ENCODE data around the gene USP34. TPM values are rescaled to one million over a fixed set of nuclear protein-coding genes. Genes with fewer than 3 reads are reported as not detected.

Gene USP34, protein sequence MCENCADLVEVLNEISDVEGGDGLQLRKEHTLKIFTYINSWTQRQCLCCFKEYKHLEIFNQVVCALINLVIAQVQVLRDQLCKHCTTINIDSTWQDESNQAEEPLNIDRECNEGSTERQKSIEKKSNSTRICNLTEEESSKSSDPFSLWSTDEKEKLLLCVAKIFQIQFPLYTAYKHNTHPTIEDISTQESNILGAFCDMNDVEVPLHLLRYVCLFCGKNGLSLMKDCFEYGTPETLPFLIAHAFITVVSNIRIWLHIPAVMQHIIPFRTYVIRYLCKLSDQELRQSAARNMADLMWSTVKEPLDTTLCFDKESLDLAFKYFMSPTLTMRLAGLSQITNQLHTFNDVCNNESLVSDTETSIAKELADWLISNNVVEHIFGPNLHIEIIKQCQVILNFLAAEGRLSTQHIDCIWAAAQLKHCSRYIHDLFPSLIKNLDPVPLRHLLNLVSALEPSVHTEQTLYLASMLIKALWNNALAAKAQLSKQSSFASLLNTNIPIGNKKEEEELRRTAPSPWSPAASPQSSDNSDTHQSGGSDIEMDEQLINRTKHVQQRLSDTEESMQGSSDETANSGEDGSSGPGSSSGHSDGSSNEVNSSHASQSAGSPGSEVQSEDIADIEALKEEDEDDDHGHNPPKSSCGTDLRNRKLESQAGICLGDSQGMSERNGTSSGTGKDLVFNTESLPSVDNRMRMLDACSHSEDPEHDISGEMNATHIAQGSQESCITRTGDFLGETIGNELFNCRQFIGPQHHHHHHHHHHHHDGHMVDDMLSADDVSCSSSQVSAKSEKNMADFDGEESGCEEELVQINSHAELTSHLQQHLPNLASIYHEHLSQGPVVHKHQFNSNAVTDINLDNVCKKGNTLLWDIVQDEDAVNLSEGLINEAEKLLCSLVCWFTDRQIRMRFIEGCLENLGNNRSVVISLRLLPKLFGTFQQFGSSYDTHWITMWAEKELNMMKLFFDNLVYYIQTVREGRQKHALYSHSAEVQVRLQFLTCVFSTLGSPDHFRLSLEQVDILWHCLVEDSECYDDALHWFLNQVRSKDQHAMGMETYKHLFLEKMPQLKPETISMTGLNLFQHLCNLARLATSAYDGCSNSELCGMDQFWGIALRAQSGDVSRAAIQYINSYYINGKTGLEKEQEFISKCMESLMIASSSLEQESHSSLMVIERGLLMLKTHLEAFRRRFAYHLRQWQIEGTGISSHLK (N-terminal part only)
- total RNA-seq (10 to 100 TPM; 46.1 to 75.7 (median 60.8) TPM), polyA plus RNA-seq (10 to 100 TPM; 34.3 to 53.6 TPM)
- long read RNA-seq, donor 1, partial matches to known transcripts = 6 of 7 reads
- long read RNA-seq, donor 1, other reads (novel, unspliced or antisense) = 1 of 7 reads
- long read RNA-seq, donor 2, partial matches to known transcripts = 6 of 11 reads
- long read RNA-seq, donor 2, other reads (novel, unspliced or antisense) = 5 of 11 reads
- long read RNA-seq, donor 3, partial matches to known transcripts = 11 of 14 reads
- long read RNA-seq, donor 3, other reads (novel, unspliced or antisense) = 3 of 14 reads

DNA sequence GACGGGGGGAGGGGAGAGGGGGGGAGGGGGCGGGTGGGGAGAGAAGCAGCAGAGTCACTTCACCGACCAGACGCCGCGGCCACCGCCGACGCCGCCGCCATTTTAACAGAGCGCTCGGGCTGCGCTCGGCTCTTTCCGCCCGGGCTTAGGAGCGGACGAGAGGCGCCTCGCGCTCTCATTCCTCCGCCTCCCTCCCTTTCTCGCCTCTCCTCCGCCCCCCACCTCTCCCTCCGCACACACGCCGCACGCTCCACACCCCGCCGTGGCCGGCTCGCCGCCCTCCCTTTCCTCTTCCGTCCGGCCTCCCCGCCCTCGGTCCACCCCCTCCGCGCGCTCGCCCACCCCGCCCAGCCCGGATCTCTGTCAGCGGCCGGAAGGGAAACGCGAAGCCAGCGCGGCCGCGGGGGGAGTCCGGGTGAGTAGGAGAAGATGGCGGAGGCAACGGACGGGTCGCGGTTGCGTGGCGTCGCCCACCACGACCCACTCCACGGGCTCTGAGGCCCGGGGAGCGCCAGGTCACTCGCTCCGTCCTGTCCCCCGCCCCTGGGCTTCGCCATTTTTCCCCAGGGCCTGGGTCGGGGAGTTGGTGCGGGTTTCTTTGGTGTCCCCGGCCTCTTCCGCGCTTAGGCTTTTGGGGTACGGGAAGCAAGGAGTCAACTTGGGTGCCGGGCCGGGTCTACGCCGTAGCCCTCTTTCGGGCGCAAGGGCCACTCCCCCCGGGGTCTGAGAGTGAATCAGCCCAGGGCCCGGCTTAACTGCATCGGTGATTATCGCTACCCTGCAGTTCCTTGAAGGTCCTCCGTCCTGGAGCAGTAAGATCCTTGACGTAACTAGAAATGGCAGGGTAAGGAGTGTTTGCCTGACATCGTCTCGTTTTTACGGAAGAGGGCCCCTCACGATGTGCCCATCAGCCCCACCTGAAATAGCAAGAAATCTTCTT, at the start of gene USP34:
USP34 (minus strand) TSS at position 123 of the 940 bp plus-strand sequence. CDS start 395 bp downstream, outside the sequence.
- TF ChIP-seq, protein P1, sequence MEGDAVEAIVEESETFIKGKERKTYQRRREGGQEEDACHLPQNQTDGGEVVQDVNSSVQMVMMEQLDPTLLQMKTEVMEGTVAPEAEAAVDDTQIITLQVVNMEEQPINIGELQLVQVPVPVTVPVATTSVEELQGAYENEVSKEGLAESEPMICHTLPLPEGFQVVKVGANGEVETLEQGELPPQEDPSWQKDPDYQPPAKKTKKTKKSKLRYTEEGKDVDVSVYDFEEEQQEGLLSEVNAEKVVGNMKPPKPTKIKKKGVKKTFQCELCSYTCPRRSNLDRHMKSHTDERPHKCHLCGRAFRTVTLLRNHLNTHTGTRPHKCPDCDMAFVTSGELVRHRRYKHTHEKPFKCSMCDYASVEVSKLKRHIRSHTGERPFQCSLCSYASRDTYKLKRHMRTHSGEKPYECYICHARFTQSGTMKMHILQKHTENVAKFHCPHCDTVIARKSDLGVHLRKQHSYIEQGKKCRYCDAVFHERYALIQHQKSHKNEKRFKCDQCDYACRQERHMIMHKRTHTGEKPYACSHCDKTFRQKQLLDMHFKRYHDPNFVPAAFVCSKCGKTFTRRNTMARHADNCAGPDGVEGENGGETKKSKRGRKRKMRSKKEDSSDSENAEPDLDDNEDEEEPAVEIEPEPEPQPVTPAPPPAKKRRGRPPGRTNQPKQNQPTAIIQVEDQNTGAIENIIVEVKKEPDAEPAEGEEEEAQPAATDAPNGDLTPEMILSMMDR (IDR thresholded peaks at IDR 0.05) = no peak
- DNase-seq (peak; percentile 96), ATAC-seq (peak; percentile 97 to 98 (median 97))
- intact Hi-C loops (cut with DNase I) = loop anchor here in 8 of 10 donors (5.0 to 10.0 kb wide), 7 partner anchors 44 to 296 kb away; partner anchors contain the start of gene XPO1 (in 5 of the 8)
- peaks cover 0 to 45% (median 26%) of the 10 kb centered on the region in 9 donors for H3K4me1 ChIP-seq
- H3K4me3 ChIP-seq = peak within 1 kb of the TSS; percentile 80 to 99 (median 92)
- WGBS, 2 donors = 0 to 1% methylated on average over 79 to 86 of the region's 91 CpGs
- peak within 1 kb of the TSS; percentile 96 to 100 (median 99) for H3K27ac ChIP-seq
- H3K9me3 ChIP-seq = no peaks in the 10 kb centered on the region
- H3K36me3 ChIP-seq = peaks cover 0 to 31% (median 2%) of the 10 kb centered on the region in 9 donors
- H3K27me3 ChIP-seq = no peaks in the 10 kb centered on the region

DNA sequence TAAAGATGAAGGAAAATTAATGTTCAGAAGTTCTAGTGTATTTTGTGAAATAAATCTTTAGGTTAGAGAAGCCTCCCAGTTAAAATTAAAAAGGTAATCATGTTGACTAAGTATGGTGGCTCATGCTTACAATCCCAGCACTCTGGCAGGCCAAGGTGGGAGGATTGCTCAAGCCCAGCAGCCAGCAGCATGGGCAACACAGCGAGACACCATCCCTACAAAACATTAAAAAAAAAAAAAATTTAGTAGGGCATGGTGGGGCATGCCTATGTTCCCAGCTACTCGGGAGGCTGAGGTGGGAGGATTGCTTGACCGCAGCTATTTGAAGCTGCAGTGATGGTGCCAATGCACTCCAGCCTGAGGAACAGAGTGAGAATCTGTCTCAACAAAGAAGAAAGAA, 49.4 kb upstream of the USP34 start:
- ATAC-seq (no peak), DNase-seq (no peak)
- no peak overlapping the region for H3K4me3 ChIP-seq
- H3K27me3 ChIP-seq = no peaks in the 10 kb centered on the region
- WGBS, 2 donors = 90 to 92% methylated on average over 3 of the region's 3 CpGs
- no peaks in the 10 kb centered on the region for H3K9me3 ChIP-seq
- peaks cover 0 to 99% (median 20%) of the 10 kb centered on the region in 9 donors for H3K36me3 ChIP-seq
- intact Hi-C loops (cut with DNase I) = no loop called here
- H3K4me1 ChIP-seq = peaks cover 0 to 23% (median 10%) of the 10 kb centered on the region in 9 donors
- H3K27ac ChIP-seq = no peak overlapping the region
- TF ChIP-seq, protein P1 (IDR thresholded peaks at IDR 0.05) = no peak

DNA sequence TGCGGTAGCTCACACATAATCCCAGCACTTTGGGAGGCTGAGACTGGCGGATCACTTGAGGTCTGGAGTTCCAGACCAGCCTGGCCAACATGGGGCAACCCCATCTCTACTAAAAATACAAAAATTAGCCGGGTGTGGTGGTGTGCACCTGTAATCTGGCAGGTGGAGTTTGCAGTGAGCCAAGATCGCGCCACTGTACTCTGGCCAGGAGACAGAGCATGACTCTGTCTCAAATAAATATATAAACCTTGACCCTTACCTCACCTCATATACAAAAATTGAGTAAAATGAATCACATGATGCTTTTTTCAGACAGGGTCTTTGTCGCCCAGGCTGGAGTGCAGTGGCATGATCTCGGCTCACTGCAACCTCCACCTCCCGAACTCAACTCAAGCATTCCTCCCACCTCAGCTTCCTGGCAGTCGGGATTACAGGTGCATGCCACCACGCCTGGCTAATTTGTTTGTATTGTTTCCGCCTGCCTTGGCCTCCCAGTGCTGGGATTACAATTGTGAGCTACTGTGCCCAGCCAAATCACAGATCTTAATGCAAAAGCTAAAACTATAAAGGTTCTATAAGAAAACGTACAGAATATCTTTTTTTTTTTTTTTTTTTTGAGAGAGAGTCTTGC, 42.0 kb upstream of the USP34 start:
- 91 to 92% methylated on average over 12 of the region's 12 CpGs for WGBS, 2 donors
- ATAC-seq (no peak), DNase-seq (no peak)
- peaks cover 0 to 100% (median 41%) of the 10 kb centered on the region in 9 donors for H3K36me3 ChIP-seq
- H3K9me3 ChIP-seq = no peaks in the 10 kb centered on the region
- no peak overlapping the region for H3K27ac ChIP-seq
- H3K4me3 ChIP-seq = no peak overlapping the region
- TF ChIP-seq, protein P1 (IDR thresholded peaks at IDR 0.05) = no peak
- intact Hi-C loops (cut with DNase I) = no loop called here
- H3K4me1 ChIP-seq = no peaks in the 10 kb centered on the region
- no peaks in the 10 kb centered on the region for H3K27me3 ChIP-seq

All from heart right ventricle (tissue), 16 donors.